HG03159 (cell line): ENCODE measurements around the gene TSPAN16.
A peak's percentile ranks its signal among the peaks of the same experiment; 100 is the strongest.

Experiments used
- ATAC-seq: cut with Tn5 transposase; IDR thresholded peaks from one replicate; pipeline ENCODE4 v1.9.1; 2021; ENCODE audit warnings: mild to moderate bottlenecking, moderate library complexity; ENCODE audit not compliant: unreplicated experiment

TSPAN16 gene

GRCh38 chr19:11268783-11269267, 27.1 kb upstream of the TSPAN16 start:
- ATAC-seq = no peak

- no peak for ATAC-seq
Measured at GRCh38 chr19:11269408-11269807, 26.6 kb upstream of the TSPAN16 start.

GRCh38 chr19:11273296-11273695, 22.7 kb upstream of the TSPAN16 start:
- ATAC-seq = no peak

- no peak for ATAC-seq
Measured at GRCh38 chr19:11273989-11274388, 22.0 kb upstream of the TSPAN16 start.

GRCh38 chr19:11274533-11275086, 21.4 kb upstream of the TSPAN16 start:
- ATAC-seq = no peak

GRCh38 chr19:11278670-11279069, 17.3 kb upstream of the TSPAN16 start:
- ATAC-seq = no peak

- ATAC-seq = no peak
Measured at GRCh38 chr19:11279505-11280236, 16.3 kb upstream of the TSPAN16 start.

GRCh38 chr19:11281356-11282049, 14.5 kb upstream of the TSPAN16 start:
- no peak for ATAC-seq

- ATAC-seq = no peak
Measured at GRCh38 chr19:11284515-11284914, 11.4 kb upstream of the TSPAN16 start.

GRCh38 chr19:11286312-11286974, 9.5 kb upstream of the TSPAN16 start:
- ATAC-seq = no peak

- no peak for ATAC-seq
Measured at GRCh38 chr19:11288349-11288748, 7.6 kb upstream of the TSPAN16 start.

- ATAC-seq = no peak
Measured at GRCh38 chr19:11290256-11290655, 5.7 kb upstream of the TSPAN16 start.

- ATAC-seq = no peak
Measured at GRCh38 chr19:11291415-11291814, 4.5 kb upstream of the TSPAN16 start.

GRCh38 chr19:11291991-11292390, 4.0 kb upstream of the TSPAN16 start:
- ATAC-seq = no peak

- peak; percentile 60 for ATAC-seq
Measured at GRCh38 chr19:11293433-11294389, 2.2 kb upstream of the TSPAN16 start.

- no peak for ATAC-seq
Measured at GRCh38 chr19:11295180-11295579, 780 bp upstream of the TSPAN16 start.

- no peak for ATAC-seq
Measured at GRCh38 chr19:11296264-11296663, 304 bp downstream of the TSPAN16 start.

- ATAC-seq = no peak
Measured at GRCh38 chr19:11299946-11300810, 4.2 kb downstream of the TSPAN16 start.

- ATAC-seq = no peak
Measured at GRCh38 chr19:11300811-11301120, 4.8 kb downstream of the TSPAN16 start.

GRCh38 chr19:11304936-11305335, 9.0 kb downstream of the TSPAN16 start:
- ATAC-seq = no peak
